Gastroesophageal sphincter (tissue), 4 donors: Measurements from ENCODE around the gene TPP2. TPM values are rescaled to one million over a fixed set of nuclear protein-coding genes. Genes with fewer than 3 reads are reported as not detected.

Source experiments
- ATAC-seq: fragments of 150-250 bp; one replicate; pipeline ENCODE4 v1.9.1; 2016; ENCODE audit warnings: mild to moderate bottlenecking, moderate library complexity
- H3K27ac ChIP-seq, 4 donors: fragments of 200-600 bp; sonication (generic) in 3 of 4; 1 replicate in 3 of 4; 2 replicates in 1 of 4; pipeline ENCODE4 v1.5.1; 2016 to 2019
- H3K27me3 ChIP-seq: fragments of 200-600 bp; sonication (generic); one replicate; pipeline ENCODE4 v1.5.1; 2019
- H3K36me3 ChIP-seq, 2 donors: fragments of 200-600 bp; sonication (generic); one replicate each; pipeline ENCODE4 v1.5.1; 2019; ENCODE audit warnings: control low read depth in 1 of 2
- H3K4me1 ChIP-seq, 3 donors: fragments of 200-600 bp; sonication (generic); 1 replicate in 2 of 3; 2 replicates in 1 of 3; pipeline ENCODE4 v1.5.1; 2016 to 2019; ENCODE audit warnings: control low read depth in 2 of 3
- H3K4me3 ChIP-seq, 2 donors: fragments of 200-600 bp; sonication (generic); one replicate each; pipeline ENCODE4 v1.5.1; 2019; ENCODE audit warnings: mild to moderate bottlenecking in 1 of 2, moderate library complexity in 1 of 2
- H3K9me3 ChIP-seq, 3 donors: fragments of 200-600 bp; sonication (generic); one replicate each; pipeline ENCODE4 v1.5.1; 2017 to 2019; ENCODE audit warnings: control low read depth in 2 of 3
- EP300 ChIP-seq: sonication (generic); formaldehyde crosslinking; IDR thresholded peaks from one replicate; pipeline ENCODE4 v1.6.1; 2017; ENCODE audit warnings: antibody characterized with exemption, mild to moderate bottlenecking
- POLR2A ChIP-seq, 2 donors: fragments of 450-650 bp; IDR thresholded peaks; one replicate each; pipeline ENCODE4 v1.6.1; 2017; ENCODE audit warnings: antibody characterized with exemption in 2 of 2, mild to moderate bottlenecking in 2 of 2, moderate library complexity in 1 of 2
- POLR2AphosphoS5 ChIP-seq: sonication (generic); formaldehyde crosslinking; IDR thresholded peaks from one replicate; pipeline ENCODE4 v1.6.1; 2017; ENCODE audit warnings: antibody characterized with exemption
- WGBS, 2 donors: methylation state at CpG; one replicate each; pipeline ENCODE4 v1.1.5; 2018; ENCODE audit warnings: low coverage in 1 of 2; 5-methylcytosine and 5-hydroxymethylcytosine counted together
- total RNA-seq, 4 donors: library from RNA; depleted of rRNA; stranded (reverse); fragments of >200 nt; gene quantifications; one replicate each; pipeline ENCODE4 v1.1.0, GENCODE V29; 2016
- TF ChIP-seq, protein P1 (sequence below), 4 experiments: fragments of 200-600 bp in 2 of 4; fragments of 450-650 bp in 2 of 4; sonication (generic) in 1 of 4; IDR thresholded peaks; one replicate each; pipeline ENCODE4 v1.5.1; 2017 to 2019; ENCODE audit warnings: antibody characterized with exemption in 4 of 4, mild to moderate bottlenecking in 2 of 4, moderate library complexity in 2 of 4

The TPP2 gene
- total RNA-seq, 4 donors from 2014 or later = 41.4 to 52.8 (median 42.2) TPM

DNA sequence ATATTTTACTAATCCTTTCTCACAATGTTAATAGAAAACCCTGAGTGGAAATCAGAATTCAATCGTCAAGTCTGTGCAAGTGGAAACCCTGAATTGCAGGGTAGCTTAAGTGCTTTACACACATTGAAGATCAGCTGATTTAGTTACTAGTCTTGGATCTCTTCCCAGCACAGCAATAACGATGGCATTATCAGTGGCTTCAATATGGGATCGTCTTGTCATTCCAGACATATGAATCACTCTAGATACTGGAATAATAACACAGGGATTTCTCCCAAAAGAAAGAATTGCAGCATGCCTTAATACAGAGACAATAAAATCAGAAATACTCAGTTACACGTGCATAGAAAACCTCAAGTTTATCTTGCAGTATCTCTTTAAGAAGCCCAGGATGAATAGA lies 110.7 kb downstream of the TPP2 start:
- Histone ChIP-seq H3K4me1 (peaks cover 0 to 7% (median 0%) of the 10 kb centered on the region in 3 donors), H3K27me3 (peaks cover 5% of the 10 kb centered on the region), H3K4me3 (no peak overlapping the region), H3K36me3 (no peaks in the 10 kb centered on the region), H3K9me3 (peaks cover 0 to 14% (median 0%) of the 10 kb centered on the region in 3 donors), H3K27ac (no peak overlapping the region)
- no peak for ATAC-seq
- WGBS, 2 donors = 8 to 26% methylated on average over 4 of the region's 4 CpGs
- TF ChIP-seq, protein P1, sequence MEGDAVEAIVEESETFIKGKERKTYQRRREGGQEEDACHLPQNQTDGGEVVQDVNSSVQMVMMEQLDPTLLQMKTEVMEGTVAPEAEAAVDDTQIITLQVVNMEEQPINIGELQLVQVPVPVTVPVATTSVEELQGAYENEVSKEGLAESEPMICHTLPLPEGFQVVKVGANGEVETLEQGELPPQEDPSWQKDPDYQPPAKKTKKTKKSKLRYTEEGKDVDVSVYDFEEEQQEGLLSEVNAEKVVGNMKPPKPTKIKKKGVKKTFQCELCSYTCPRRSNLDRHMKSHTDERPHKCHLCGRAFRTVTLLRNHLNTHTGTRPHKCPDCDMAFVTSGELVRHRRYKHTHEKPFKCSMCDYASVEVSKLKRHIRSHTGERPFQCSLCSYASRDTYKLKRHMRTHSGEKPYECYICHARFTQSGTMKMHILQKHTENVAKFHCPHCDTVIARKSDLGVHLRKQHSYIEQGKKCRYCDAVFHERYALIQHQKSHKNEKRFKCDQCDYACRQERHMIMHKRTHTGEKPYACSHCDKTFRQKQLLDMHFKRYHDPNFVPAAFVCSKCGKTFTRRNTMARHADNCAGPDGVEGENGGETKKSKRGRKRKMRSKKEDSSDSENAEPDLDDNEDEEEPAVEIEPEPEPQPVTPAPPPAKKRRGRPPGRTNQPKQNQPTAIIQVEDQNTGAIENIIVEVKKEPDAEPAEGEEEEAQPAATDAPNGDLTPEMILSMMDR (IDR thresholded peaks at IDR 0.05) = no peak
- no peak for TF ChIP-seq EP300
- no peak for TF ChIP-seq POLR2A (IDR thresholded peaks at IDR 0.05)
- no peak for TF ChIP-seq POLR2AphosphoS5

DNA sequence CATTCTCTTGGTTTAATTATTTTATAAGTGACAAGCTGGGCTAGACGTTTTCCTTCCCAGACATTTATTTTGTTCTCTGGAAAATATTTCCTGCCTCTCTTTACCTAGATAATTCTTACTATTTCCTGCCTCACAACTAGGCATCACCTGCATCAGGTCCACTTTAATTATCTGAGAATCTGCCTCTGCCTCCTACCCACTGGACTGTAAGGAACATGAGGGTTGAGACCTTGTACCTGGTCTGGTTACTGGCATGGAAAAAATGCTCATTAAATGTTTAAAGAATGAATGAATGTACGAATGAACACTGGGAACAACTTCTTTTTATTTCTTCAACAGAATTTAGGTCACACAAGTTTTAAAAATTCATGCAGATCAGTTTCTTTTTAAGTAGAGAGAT lies 111.4 kb downstream of the TPP2 start:
- Histone ChIP-seq H3K4me1 (peaks cover 0 to 7% (median 0%) of the 10 kb centered on the region in 3 donors), H3K27me3 (peaks cover 8% of the 10 kb centered on the region), H3K36me3 (no peaks in the 10 kb centered on the region), H3K27ac (no peak overlapping the region), H3K9me3 (peaks cover 0 to 14% (median 0%) of the 10 kb centered on the region in 3 donors), H3K4me3 (no peak overlapping the region)
- WGBS, 2 donors = 32 to 39% methylated on average over 2 of the region's 2 CpGs
- no peak for ATAC-seq
- TF ChIP-seq, protein P1 (IDR thresholded peaks at IDR 0.05) = no peak
- no peak for TF ChIP-seq EP300
- TF ChIP-seq POLR2A (IDR thresholded peaks at IDR 0.05) = no peak
- TF ChIP-seq POLR2AphosphoS5 = no peak

GRCh38 chr13:102708991-102709390 lies 112.2 kb downstream of the TPP2 start:
- H3K36me3 ChIP-seq = no peaks in the 10 kb centered on the region
- 100% methylated on average over 1 to 2 of the region's 2 CpGs for WGBS, 2 donors
- TF ChIP-seq, protein P1 (IDR thresholded peaks at IDR 0.05) = no peak
- TF ChIP-seq POLR2A (IDR thresholded peaks at IDR 0.05) (no peak), EP300 (no peak), POLR2AphosphoS5 (no peak)
- H3K27ac ChIP-seq = no peak overlapping the region
- no peak overlapping the region for H3K4me3 ChIP-seq
- peaks cover 0 to 7% (median 0%) of the 10 kb centered on the region in 3 donors for H3K4me1 ChIP-seq
- H3K27me3 ChIP-seq = peaks cover 8% of the 10 kb centered on the region
- ATAC-seq = no peak
- H3K9me3 ChIP-seq = peaks cover 0 to 14% (median 0%) of the 10 kb centered on the region in 3 donors

DNA sequence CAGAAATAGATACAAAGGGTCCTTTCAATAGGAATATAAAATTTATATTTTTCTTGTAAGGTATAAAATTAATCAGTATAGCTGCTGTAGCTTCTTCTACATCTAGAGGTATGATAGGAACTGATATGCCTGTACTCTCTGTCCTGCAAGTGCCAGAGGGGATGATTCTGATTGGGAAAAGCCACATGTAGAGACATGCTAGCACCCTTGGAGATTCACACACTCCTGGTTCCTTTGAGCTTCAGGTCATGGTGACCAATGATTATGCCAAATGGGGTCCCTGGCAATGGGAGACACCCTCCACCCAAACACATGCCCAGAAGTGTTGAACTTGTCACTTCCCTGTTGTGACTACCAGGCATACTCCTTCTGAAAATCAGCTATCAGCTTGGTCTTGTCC lies 112.8 kb downstream of the TPP2 start:
- H3K4me3 ChIP-seq = no peak overlapping the region
- peak overlapping the region in 1 of 4 donors; percentile 58 for H3K27ac ChIP-seq
- peaks cover 8% of the 10 kb centered on the region for H3K27me3 ChIP-seq
- H3K9me3 ChIP-seq = peaks cover 0 to 14% (median 0%) of the 10 kb centered on the region in 3 donors
- H3K4me1 ChIP-seq = peaks cover 0 to 7% (median 0%) of the 10 kb centered on the region in 3 donors
- ATAC-seq = no peak
- no peak for TF ChIP-seq POLR2A (IDR thresholded peaks at IDR 0.05)
- no peak for TF ChIP-seq EP300
- TF ChIP-seq, protein P1 (IDR thresholded peaks at IDR 0.05) = no peak
- TF ChIP-seq POLR2AphosphoS5 = no peak
- H3K36me3 ChIP-seq = no peaks in the 10 kb centered on the region

GRCh38 chr13:102710261-102710679 lies 113.5 kb downstream of the TPP2 start:
- Histone ChIP-seq H3K36me3 (no peaks in the 10 kb centered on the region), H3K27ac (peak overlapping the region in 2 of 4 donors; percentile 49 to 58), H3K4me3 (no peak overlapping the region), H3K9me3 (peaks cover 0 to 14% (median 0%) of the 10 kb centered on the region in 3 donors), H3K27me3 (peaks cover 8% of the 10 kb centered on the region), H3K4me1 (peaks cover 0 to 7% (median 0%) of the 10 kb centered on the region in 3 donors)
- peak; percentile 63 for ATAC-seq
- TF ChIP-seq POLR2AphosphoS5 = no peak
- WGBS, 2 donors = 80 to 93% methylated on average over 2 of the region's 9 CpGs
